ENCODE results near the gene OPTC. TPM values are rescaled to one million over a fixed set of nuclear protein-coding genes. Genes with fewer than 3 reads are reported as not detected.

OPTC gene
- total RNA-seq, 1 experiment from 2014 or later = not detected

DNA sequence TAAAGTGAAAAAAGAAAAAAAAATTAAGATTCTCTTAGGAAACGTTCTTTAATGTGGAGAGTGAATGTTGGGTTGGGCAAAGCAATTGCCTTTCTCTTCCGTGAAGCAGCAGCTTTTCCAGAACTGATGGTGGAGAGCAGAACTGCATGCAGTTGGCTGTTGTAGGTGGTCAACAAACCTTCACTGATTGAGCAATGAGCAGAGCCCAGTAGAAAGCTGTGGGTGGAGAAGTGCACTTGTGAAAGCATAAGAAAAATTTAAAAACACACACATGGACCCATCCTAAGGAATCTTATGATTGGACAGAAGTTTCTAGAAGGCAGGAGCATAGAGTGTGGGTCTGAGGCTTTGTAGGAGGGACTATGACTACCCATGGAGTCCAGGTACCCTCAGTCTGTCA, 13.9 kb upstream of the OPTC start:
- H3K4me3 ChIP-seq (replicated peaks in 1 of 2; ENCODE audit: low read depth in 1 of 2, low read length in 2 of 2) = no peak overlapping the region
- no peaks in the 10 kb centered on the region for H3K36me3 ChIP-seq (ENCODE audit: control insufficient read depth in 1 of 2, insufficient read depth in 2 of 2, low read length in 2 of 2)
- peaks cover 13 to 19% of the 10 kb centered on the region in 2 experiments for H3K4me1 ChIP-seq (ENCODE audit: control insufficient read depth in 1 of 2, insufficient read depth in 2 of 2, low read length in 2 of 2)
- ChIA-PET POLR2A (no interaction called here), CTCF (interaction anchor here (0.6 to 0.8 kb wide), 2 partner anchors 14 to 213 kb away, joined by 3 to 4 read pairs; no protein-coding TSS in a partner anchor), RAD21 (ENCODE audit: low non-redundant PET in 1 of 2, low total read pairs in 2 of 2, uncharacterized antibody in 2 of 2, unreplicated experiment in 2 of 2) (no interaction called here)
- peak overlapping the region; percentile 40 for H3K4me2 ChIP-seq (ENCODE audit: low read length)
- peaks cover 16% of the 10 kb centered on the region for H3K27me3 ChIP-seq (ENCODE audit: insufficient read depth, low read length)
- no peaks in the 10 kb centered on the region for H3K79me2 ChIP-seq (ENCODE audit: insufficient read depth, low read length)
- DNase-seq (ENCODE audit: low read depth, low spot score) (no peak), ATAC-seq (no peak)
- H3K27ac ChIP-seq (ENCODE audit: low read depth, low read length) = no peak overlapping the region
- no peak overlapping the region for H3K9ac ChIP-seq (ENCODE audit: low read length)
- BruUV-seq (replicated peaks) = no TSS peak
- intact Hi-C loops (cut with micrococcal nuclease) = no loop called here
- TF ChIP-seq EZH2phosphoT487 (IDR thresholded peaks at IDR 0.05; ENCODE audit: borderline replicate concordance) (no peak), ZFX (IDR thresholded peaks at IDR 0.05) (no peak), SIN3A (IDR thresholded peaks at IDR 0.05; ENCODE audit: low read depth) (no peak), CEBPB (IDR thresholded peaks at IDR 0.05; ENCODE audit: low read depth) (no peak), POLR2A (IDR thresholded peaks at IDR 0.05; ENCODE audit: borderline replicate concordance, extremely low read depth, insufficient read depth, insufficient read length) (no peak), YY1 (IDR thresholded peaks at IDR 0.05; ENCODE audit: extremely low read depth, insufficient replicate concordance, low read depth, low read length) (no peak), EGR1 (IDR thresholded peaks at IDR 0.05; ENCODE audit: low read depth) (no peak), EZH2 (IDR thresholded peaks at IDR 0.05) (no peak), SRF (IDR thresholded peaks at IDR 0.05; ENCODE audit: low read depth) (no peak), POLR2AphosphoS5 (IDR thresholded peaks at IDR 0.05; ENCODE audit: low read depth, low read length) (no peak), RAD21 (IDR thresholded peaks at IDR 0.05; ENCODE audit: low read depth) (no peak), JUND (IDR thresholded peaks at IDR 0.05) (no peak), ELF1 (IDR thresholded peaks at IDR 0.05; ENCODE audit: borderline replicate concordance, low read depth) (no peak), CBX3 (IDR thresholded peaks at IDR 0.05; ENCODE audit: low read depth) (no peak), ZNF274 (IDR thresholded peaks at IDR 0.05; ENCODE audit: low read depth, low read length) (no peak)
- TF ChIP-seq, protein P1, sequence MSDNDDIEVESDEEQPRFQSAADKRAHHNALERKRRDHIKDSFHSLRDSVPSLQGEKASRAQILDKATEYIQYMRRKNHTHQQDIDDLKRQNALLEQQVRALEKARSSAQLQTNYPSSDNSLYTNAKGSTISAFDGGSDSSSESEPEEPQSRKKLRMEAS (IDR thresholded peaks at IDR 0.05) = no peak
- TF ChIP-seq, protein P2, sequence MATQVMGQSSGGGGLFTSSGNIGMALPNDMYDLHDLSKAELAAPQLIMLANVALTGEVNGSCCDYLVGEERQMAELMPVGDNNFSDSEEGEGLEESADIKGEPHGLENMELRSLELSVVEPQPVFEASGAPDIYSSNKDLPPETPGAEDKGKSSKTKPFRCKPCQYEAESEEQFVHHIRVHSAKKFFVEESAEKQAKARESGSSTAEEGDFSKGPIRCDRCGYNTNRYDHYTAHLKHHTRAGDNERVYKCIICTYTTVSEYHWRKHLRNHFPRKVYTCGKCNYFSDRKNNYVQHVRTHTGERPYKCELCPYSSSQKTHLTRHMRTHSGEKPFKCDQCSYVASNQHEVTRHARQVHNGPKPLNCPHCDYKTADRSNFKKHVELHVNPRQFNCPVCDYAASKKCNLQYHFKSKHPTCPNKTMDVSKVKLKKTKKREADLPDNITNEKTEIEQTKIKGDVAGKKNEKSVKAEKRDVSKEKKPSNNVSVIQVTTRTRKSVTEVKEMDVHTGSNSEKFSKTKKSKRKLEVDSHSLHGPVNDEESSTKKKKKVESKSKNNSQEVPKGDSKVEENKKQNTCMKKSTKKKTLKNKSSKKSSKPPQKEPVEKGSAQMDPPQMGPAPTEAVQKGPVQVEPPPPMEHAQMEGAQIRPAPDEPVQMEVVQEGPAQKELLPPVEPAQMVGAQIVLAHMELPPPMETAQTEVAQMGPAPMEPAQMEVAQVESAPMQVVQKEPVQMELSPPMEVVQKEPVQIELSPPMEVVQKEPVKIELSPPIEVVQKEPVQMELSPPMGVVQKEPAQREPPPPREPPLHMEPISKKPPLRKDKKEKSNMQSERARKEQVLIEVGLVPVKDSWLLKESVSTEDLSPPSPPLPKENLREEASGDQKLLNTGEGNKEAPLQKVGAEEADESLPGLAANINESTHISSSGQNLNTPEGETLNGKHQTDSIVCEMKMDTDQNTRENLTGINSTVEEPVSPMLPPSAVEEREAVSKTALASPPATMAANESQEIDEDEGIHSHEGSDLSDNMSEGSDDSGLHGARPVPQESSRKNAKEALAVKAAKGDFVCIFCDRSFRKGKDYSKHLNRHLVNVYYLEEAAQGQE (IDR thresholded peaks at IDR 0.05; ENCODE audit: low read depth) = no peak
- TF ChIP-seq, protein P3, sequence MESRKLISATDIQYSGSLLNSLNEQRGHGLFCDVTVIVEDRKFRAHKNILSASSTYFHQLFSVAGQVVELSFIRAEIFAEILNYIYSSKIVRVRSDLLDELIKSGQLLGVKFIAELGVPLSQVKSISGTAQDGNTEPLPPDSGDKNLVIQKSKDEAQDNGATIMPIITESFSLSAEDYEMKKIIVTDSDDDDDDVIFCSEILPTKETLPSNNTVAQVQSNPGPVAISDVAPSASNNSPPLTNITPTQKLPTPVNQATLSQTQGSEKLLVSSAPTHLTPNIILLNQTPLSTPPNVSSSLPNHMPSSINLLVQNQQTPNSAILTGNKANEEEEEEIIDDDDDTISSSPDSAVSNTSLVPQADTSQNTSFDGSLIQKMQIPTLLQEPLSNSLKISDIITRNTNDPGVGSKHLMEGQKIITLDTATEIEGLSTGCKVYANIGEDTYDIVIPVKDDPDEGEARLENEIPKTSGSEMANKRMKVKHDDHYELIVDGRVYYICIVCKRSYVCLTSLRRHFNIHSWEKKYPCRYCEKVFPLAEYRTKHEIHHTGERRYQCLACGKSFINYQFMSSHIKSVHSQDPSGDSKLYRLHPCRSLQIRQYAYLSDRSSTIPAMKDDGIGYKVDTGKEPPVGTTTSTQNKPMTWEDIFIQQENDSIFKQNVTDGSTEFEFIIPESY (IDR thresholded peaks at IDR 0.05; ENCODE audit: extremely low read depth, insufficient replicate concordance, low read length) = no peak
- no peaks in the 10 kb centered on the region for H3K9me2 ChIP-seq (ENCODE audit: insufficient read depth)
- H3K9me3 ChIP-seq (ENCODE audit: control insufficient read depth in 1 of 2, insufficient read depth in 1 of 2, low read depth in 1 of 2, low read length in 2 of 2) = no peaks in the 10 kb centered on the region
- no peaks in the 10 kb centered on the region for H4K20me1 ChIP-seq (ENCODE audit: insufficient read depth)
- H2AFZ ChIP-seq (ENCODE audit: low read depth, low read length, poor library complexity, severe bottlenecking) = no peak overlapping the region
